ENCODE data around the gene FBXW12.

The FBXW12 gene

DNA sequence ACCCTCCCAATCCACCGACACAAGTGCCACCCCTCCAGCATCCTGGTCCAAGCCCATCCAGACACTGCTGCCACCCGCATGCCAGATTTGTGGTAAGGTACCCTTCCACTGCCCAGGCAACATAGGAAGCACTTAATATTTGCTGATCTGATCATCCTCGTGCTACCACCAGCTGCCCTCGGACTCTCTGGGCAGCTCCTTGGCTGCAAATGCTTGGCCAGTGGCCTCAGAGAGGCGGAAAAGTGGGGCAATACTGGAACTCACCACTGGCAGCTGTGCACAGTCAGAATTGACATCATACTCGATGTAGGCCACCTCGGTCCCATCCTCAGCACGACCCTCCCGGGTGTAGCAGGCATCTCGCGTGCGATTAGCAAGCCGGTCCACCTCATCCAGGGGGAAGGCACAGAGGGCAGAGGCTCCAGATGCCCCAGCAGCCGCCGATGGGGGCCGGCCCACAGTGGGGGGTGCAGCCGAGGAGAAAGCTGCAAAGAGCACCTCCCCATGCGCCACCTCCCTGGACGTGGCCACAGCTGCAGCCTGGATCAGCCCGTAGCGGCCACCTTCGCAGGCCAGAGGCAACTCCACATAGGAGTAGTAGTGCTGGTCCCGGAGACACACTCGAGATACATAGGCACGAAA lies 51.3 kb downstream of the FBXW12 start:
- no peak for DNase-seq

- DNase-seq: no peak
These were observed 52.1 kb downstream of the FBXW12 start for GRCh38 chr3:48423883-48424695.

- DNase-seq: no peak
These were observed 53.3 kb downstream of the FBXW12 start for GRCh38 chr3:48425281-48425812.

GRCh38 chr3:48426401-48426909 lies 54.4 kb downstream of the FBXW12 start:
- no peak for DNase-seq

DNA sequence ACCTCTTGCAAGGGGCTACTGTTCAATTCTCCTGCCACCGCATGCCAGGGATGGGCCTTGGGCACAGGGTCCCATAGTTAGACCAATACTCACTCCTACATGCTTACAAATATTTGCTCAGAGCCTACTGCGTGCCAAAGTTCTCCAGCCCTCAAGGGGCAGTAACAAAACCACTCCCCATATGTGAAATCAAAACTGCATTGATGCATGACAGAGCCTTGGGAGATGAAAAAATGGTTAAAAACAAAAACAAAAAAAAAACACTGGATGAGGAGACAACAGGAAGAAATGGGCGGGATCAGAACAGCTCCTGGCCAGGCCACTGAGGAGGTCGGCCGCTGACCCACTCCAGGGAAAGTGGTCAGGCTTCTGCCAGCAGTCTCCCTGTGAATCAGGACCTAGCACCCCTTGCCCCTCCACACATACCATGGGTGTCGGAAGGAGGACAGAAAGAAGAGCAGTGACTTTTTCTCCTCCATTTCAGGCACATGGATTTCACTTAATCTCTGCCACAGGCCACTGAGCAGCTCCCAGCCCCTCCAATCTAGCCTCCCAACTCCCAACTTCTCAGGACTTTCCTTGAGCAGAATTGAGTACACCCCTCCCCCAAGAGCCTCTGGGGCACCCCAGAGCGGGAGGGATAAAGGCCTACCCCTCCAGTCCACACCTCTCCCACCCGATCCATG lies 55.1 kb downstream of the FBXW12 start:
- no peak for DNase-seq

DNA sequence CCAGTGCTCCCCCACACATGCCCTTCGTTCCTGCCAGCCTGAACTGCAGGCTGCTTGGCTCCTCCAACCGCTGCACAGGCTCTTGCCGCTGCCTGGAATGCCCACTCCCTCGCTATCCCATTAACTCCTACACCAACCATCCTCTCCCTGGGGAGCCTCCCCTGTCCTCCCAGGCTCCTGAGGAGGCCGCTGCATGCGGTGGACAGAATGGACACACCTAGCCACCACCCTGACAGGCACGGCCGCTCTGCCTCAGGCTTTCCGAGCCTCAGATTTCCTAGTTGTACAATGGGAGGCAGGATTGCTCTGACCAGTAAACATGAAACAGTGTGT lies 55.6 kb downstream of the FBXW12 start:
- no peak for DNase-seq

GRCh38 chr3:48428088-48428571 lies 56.1 kb downstream of the FBXW12 start:
- no peak for DNase-seq

DNA sequence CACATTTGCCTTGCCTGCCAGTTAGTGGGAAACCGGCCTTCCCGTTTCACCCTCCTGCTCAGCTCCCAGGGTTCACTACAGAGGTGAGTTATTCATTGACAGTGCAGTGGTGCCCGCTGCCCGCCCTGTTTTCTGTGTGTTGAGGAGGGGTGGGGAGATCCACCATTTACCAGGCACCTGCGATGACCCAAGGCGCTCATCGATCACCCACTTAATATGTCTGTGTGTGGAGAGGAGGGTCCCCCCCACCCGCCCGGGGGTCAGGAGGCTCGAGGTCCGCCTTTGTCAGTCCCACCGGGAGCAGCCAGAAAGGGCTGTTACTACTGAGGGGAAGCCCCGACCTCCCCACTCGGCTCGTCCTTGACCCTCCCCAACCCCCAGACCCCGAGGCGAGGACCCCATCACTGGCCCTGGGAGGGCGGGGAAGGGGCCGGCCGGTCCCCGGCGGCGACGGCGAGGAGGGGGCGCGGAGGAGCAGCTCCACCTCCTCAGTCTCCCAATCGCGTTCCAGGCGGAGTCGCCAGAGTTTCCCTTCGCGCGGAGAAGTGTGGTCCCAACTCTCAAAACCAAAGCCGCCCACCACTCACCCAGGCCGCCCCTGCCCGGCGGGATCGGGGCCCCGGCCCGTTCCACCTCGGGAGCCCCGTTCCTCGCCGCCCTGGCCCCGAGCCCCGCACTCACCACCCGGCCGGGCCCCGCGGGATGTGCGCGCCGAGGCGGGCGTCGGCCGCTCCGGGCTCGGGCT lies 56.7 kb downstream of the FBXW12 start:
- DNase-seq: peak; percentile 11

DNA sequence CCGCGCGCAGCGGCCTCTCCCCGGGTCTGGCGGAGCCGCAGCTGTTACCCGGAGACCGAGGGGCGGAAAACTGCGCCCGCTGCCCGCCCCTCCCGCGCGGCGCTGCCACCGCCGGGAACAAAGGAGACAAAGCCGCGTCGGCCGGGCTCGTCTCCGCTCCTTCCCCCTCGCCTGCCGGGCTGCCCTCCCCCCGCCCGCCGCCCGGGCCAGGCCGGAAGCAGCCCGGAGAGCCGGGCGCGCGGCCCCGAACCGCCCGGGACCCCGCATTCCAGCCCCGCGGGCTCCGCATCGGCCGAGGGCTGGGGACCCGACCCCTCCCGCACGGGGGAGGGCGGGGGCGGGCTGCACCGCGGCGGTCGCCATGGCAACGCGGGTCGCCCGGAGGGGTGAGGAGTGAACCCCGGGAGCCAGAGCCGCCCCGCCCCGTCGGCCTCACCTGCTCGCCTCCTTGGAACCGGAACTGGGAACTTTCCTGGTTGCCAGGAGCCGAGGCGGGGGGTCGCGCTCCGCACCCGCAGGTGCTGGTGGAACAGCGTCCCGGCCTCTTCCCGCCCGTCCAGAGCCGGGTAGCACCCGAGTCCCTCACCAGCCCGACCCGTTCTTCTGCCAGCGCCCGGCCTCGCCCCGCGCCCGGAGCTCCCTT lies 57.4 kb downstream of the FBXW12 start:
- DNase-seq: peak; percentile 44

DNA sequence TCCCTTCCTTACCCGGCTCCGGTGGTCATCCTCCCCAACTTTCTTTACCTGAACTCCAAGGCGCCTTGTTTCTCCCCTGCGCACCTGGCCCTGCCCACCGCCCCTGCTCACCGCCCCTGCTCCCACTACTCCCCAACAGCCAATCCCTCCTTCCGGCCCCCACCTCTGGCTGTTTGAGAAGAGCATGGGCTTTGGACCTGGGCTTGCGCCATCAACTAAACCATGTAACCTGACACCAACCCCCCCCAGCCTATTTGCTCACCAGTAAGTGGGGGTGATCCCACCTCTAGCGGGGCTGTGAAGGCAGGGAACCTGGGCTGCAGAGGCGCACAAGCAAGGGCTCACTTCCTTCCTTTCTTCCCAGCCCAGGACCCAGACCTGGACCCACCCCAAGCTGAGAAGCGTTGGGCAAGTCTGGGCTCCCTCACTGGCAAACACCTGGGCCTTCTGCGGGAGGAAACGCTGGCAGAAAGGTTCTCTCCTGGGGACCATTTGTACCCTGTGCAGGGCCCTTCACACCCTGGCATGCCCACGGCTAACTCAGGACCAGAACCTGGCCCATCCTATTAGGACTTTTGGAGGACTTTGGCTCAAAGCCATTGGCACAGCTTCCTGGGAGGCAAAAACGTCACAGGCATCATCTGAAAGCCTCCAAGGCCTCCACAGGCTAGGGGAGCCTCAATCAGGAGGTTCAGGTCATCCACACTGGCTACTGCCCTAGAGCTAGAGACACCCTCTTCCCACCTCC lies 58.1 kb downstream of the FBXW12 start, which contains the start of gene PLXNB1:
Gene PLXNB1 (minus strand): TSS at position 127 of the 748 bp plus-strand sequence. CDS start 5,475 bp downstream, outside the sequence.
- peak; percentile 65 for DNase-seq

DNA sequence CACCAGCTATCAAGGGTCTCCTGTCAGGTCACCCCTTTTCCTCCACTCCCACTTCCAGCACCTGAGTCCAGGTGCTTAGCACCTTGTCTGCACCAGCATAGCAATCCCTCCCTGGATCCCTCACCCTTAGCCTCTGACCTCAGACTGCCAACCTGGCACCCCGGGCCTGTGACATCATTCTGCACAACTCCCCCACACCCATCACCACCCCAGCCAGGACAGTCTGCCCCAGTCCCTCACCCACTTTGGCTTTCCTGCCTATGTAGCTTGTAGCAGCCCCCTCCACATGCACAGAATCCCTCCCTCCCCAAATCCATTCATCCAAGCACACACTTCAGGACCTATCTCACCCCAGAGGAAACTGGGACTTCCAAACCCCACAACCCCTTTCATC lies 58.7 kb downstream of the FBXW12 start:
- DNase-seq: no peak

DNA sequence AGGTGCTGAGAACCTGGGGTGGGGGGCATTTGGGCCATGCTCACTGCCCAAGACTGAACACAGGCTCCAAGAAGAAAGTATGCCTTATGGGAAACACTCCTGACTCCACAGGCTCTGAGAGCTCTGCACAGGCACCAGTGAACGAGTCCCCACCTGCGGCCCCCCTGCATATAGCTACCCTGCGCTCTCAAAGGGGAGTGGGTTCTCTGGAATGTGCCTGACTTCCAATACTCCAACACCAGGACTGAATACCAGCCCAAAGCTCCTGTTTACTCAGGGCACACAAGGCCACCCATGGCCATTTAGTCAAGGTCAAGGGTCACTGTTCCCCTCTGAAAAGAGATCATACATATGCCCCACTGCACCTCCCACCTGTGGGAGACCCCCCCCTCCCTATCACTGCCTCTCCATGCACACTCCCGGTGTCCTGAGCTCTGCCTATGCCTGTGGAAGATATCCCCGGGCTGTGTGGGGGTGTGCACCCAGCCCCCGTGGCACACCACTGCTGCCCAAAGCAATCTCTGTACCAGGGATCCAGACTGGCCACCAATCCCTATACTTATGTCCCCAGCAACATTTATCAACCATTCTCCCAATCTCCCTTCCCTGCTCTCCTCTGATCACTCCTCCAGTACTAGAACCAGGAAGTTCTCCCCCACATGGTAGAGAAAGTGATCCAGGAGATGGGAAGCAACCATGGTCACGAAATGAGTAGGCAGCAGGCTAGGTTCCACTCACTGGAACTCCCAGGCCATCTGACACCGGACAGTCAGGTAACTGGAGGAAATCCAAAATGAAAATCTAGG lies 59.4 kb downstream of the FBXW12 start:
- no peak for DNase-seq

GRCh38 chr3:48432411-48433371 lies 60.7 kb downstream of the FBXW12 start:
- no peak for DNase-seq

GRCh38 chr3:48433472-48434118 lies 61.6 kb downstream of the FBXW12 start:
- DNase-seq: no peak

GRCh38 chr3:48434591-48435222 lies 62.7 kb downstream of the FBXW12 start:
- DNase-seq: no peak

GRCh38 chr3:48435223-48435595 lies 63.2 kb downstream of the FBXW12 start:
- no peak for DNase-seq

GRCh38 chr3:48435774-48436476 lies 63.9 kb downstream of the FBXW12 start:
- peak; percentile 60 for DNase-seq

GRCh38 chr3:48436477-48436787 lies 64.4 kb downstream of the FBXW12 start:
- no peak for DNase-seq
